Adrenal gland (tissue), 12 donors: ENCODE measurements around the gene TRAPPC6A. TPM values are rescaled to one million over a fixed set of nuclear protein-coding genes. Genes with fewer than 3 reads are reported as not detected.

ENCODE experiments used
- DNase-seq, 7 donors: peaks; one replicate each; pipeline ENCODE4 v3.0.0-alpha.2; 2019 to 2020
- H3K27ac ChIP-seq, 5 donors: fragments of 200-600 bp; sonication (generic) in 4 of 5; 1 replicate in 3 of 5; 2 replicates in 2 of 5; pipeline versions ENCODE4 v1.5.1 to v1.8.0; 2016 to 2020; ENCODE audit warnings: mild to moderate bottlenecking in 1 of 5
- H3K27me3 ChIP-seq: fragments of 200-600 bp; 2 replicates; pipeline ENCODE4 v1.8.0; 2021
- H3K36me3 ChIP-seq, 2 donors: fragments of 200-600 bp; replicated peaks in 1 of 2; 1 replicate in 1 of 2; 2 replicates in 1 of 2; pipeline versions ENCODE4 v1.5.1 to v1.8.0; 2018 to 2022
- H3K4me1 ChIP-seq, 2 donors: fragments of 200-600 bp; replicated peaks in 1 of 2; 1 replicate in 1 of 2; 2 replicates in 1 of 2; pipeline versions ENCODE4 v1.5.1 to v1.8.0; 2018 to 2021
- H3K4me3 ChIP-seq, 4 donors: fragments of 200-600 bp; sonication (generic) in 3 of 4; one replicate each; pipeline ENCODE4 v1.5.1; 2016 to 2018
- H3K9me3 ChIP-seq, 3 donors: fragments of 200-600 bp; sonication (generic) in 1 of 3; replicated peaks in 1 of 3; 1 replicate in 2 of 3; 2 replicates in 1 of 3; pipeline versions ENCODE4 v1.5.1 to v1.8.0; 2016 to 2021
- POLR2A ChIP-seq, 2 donors: fragments of 450-650 bp; IDR thresholded peaks; one replicate each; pipeline ENCODE4 v1.6.1; 2017; ENCODE audit warnings: antibody characterized with exemption in 2 of 2, mild to moderate bottlenecking in 2 of 2, moderate library complexity in 1 of 2
- WGBS, 4 donors: extraction: QIAGEN DNeasy Blood & Tissue Kit in 2 of 4; methylation state at CpG; one replicate each; pipeline versions ENCODE4 v1.1.5 to v1.1.7; 2013 to 2017; 5-methylcytosine and 5-hydroxymethylcytosine counted together
- intact Hi-C, 2 donors: fragments of 100-400 bp; cut with DNase I; formaldehyde crosslinking; loops; one replicate each; pipeline versions ENCODE4 v1.14.1 to v1.15.0; 2022 to 2023
- polyA plus RNA-seq, 3 donors: library from polyadenylated mRNA; stranded (reverse); fragments of 200-250 nt in 2 of 3; fragments of 350-450 nt in 1 of 3; fragmentation: Illumina TruSeq in 1 of 3; extraction: RNeasy Lipid Tissue Mini Kit (QIAGEN cat#74804) in 1 of 3; gene quantifications; one replicate each; pipeline ENCODE4 v1.2.3, GENCODE V29; 2013 to 2014
- total RNA-seq, 9 donors: library from RNA; depleted of rRNA in 4 of 9; stranded (reverse); fragments of >200 nt in 4 of 9; fragments of 120-200 nt in 1 of 9; fragmentation: NEBNext Ultra II Directional in 1 of 9; extraction: Animal tissue kit (Norgen Biotek cat#: 25700) in 1 of 9; gene quantifications; one replicate each; pipeline versions ENCODE4 v1.1.0 to v1.2.4, GENCODE V29; 2013 to 2023
- TF ChIP-seq, protein P1 (sequence below), 6 experiments: fragments of 450-650 bp in 4 of 6; fragments of 200-600 bp in 2 of 6; sonication (generic) in 1 of 6; IDR thresholded peaks; 1 replicate in 5 of 6; 2 replicates in 1 of 6; pipeline versions ENCODE4 v1.5.1 to v1.8.0; 2016 to 2021; ENCODE audit warnings: antibody characterized with exemption in 6 of 6, mild to moderate bottlenecking in 2 of 6, moderate library complexity in 1 of 6
- donor health status: healthy with polysubstance abuse.
- donor health status: Bipolar disorder and iron deficiency.
- donor health status: DM: yes; HTN: yes; CAD: no.
- donor health status: DM: no; HTN: no; CAD: no.
- donor health status: DM: no; HTN: no; CAD: no.
- donor health status: DM: yes; HTN: yes; CAD: no.

TRAPPC6A gene
- total and polyA plus RNA-seq, 12 donors: 5.1 to 71.4 (median 35.5) TPM

GRCh38 chr19:45125360-45125759, 52.7 kb downstream of the TRAPPC6A start:
- H3K27me3 ChIP-seq: no peaks in the 10 kb centered on the region
- H3K9me3 ChIP-seq: no peaks in the 10 kb centered on the region
- WGBS, 4 donors: 91 to 100% (median 93%) methylated on average over 2 to 9 of the region's 9 CpGs
- H3K4me3 ChIP-seq: no peak overlapping the region
- H3K36me3 ChIP-seq: no peaks in the 10 kb centered on the region
- DNase-seq: no peak
- intact Hi-C loops: loop anchor here in 1 of 2 donors (5.0 kb wide), 1 partner anchor 33 kb away; the partner anchor contains the start of gene PPP1R37
- peaks cover 0 to 41% of the 10 kb centered on the region in 2 donors for H3K4me1 ChIP-seq
- TF ChIP-seq, protein P1, sequence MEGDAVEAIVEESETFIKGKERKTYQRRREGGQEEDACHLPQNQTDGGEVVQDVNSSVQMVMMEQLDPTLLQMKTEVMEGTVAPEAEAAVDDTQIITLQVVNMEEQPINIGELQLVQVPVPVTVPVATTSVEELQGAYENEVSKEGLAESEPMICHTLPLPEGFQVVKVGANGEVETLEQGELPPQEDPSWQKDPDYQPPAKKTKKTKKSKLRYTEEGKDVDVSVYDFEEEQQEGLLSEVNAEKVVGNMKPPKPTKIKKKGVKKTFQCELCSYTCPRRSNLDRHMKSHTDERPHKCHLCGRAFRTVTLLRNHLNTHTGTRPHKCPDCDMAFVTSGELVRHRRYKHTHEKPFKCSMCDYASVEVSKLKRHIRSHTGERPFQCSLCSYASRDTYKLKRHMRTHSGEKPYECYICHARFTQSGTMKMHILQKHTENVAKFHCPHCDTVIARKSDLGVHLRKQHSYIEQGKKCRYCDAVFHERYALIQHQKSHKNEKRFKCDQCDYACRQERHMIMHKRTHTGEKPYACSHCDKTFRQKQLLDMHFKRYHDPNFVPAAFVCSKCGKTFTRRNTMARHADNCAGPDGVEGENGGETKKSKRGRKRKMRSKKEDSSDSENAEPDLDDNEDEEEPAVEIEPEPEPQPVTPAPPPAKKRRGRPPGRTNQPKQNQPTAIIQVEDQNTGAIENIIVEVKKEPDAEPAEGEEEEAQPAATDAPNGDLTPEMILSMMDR (IDR thresholded peaks at IDR 0.05): no peak
- TF ChIP-seq POLR2A (IDR thresholded peaks at IDR 0.05): no peak
- H3K27ac ChIP-seq: no peak overlapping the region

- no peaks in the 10 kb centered on the region for H3K27me3 ChIP-seq
- H3K4me1 ChIP-seq: peaks cover 7 to 40% of the 10 kb centered on the region in 2 donors
- no peaks in the 10 kb centered on the region for H3K36me3 ChIP-seq
- no peak for TF ChIP-seq POLR2A (IDR thresholded peaks at IDR 0.05)
- TF ChIP-seq, protein P1 (IDR thresholded peaks at IDR 0.05): no peak
- DNase-seq: no peak
- 82 to 89% (median 87%) methylated on average over 6 of the region's 6 CpGs for WGBS, 4 donors
- no peak overlapping the region for H3K27ac ChIP-seq
- no peaks in the 10 kb centered on the region for H3K9me3 ChIP-seq
- H3K4me3 ChIP-seq: no peak overlapping the region
- intact Hi-C loops: no loop called here
Measured at GRCh38 chr19:45124021-45124420, 54.0 kb downstream of the TRAPPC6A start.

DNA sequence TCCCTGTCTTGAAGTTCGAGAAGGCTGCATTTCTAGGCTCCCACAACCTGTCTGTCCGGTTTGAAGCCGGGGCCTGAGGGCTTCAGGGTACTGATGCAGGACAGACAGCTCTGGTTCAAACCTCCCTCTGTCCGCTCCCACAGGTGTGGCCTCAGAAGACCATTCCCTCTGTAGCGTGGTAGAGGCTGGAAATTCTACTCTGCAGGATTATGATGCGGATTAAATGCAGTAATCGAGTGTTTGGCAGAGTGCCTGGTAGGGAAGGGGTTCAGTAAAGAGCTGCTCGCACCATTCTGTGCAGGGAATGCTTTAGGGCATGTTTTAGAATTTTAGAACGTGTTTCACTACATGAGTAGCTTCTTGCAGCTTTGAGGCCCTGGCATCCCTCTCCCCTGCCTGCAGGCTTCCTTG, 54.6 kb downstream of the TRAPPC6A start:
- no peaks in the 10 kb centered on the region for H3K9me3 ChIP-seq
- H3K4me1 ChIP-seq: peaks cover 11 to 40% of the 10 kb centered on the region in 2 donors
- H3K36me3 ChIP-seq: no peaks in the 10 kb centered on the region
- DNase-seq: no peak
- H3K27ac ChIP-seq: peak overlapping the region in 1 of 5 donors; percentile 26
- 77 to 81% (median 77%) methylated on average over 6 to 9 of the region's 9 CpGs; no CpG with 5 or more reads in 1 of the 4 donors for WGBS, 4 donors
- no peak overlapping the region for H3K4me3 ChIP-seq
- TF ChIP-seq, protein P1 (IDR thresholded peaks at IDR 0.05): no peak
- no peak for TF ChIP-seq POLR2A (IDR thresholded peaks at IDR 0.05)
- intact Hi-C loops: no loop called here
- no peaks in the 10 kb centered on the region for H3K27me3 ChIP-seq

DNA sequence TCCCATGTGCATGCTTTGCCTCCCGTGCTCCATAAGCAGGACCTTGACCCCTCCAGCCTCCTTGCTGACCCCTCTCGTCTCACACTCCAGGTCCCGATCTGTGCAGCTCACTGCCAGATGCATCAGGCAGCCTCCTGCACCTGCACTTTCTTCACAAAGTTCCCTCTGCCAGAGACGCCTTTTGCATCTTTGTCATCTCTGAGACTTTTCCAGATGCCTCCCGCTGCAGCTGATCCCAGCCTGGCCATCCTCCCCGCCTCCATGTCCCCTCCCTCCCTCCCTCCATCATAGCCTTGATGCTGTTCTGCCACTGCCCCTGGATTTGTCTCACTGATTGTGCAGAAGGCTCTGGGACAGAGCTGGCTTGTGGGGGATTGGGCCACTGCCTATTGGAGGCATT, 55.2 kb downstream of the TRAPPC6A start:
- peaks cover 17 to 45% of the 10 kb centered on the region in 2 donors for H3K4me1 ChIP-seq

More for the DNA sequence above, 55.2 kb downstream of the TRAPPC6A start:
- no peaks in the 10 kb centered on the region for H3K9me3 ChIP-seq
- no peak overlapping the region for H3K4me3 ChIP-seq
- WGBS, 4 donors: 39 to 51% (median 42%) methylated on average over 6 of the region's 6 CpGs
- H3K27me3 ChIP-seq: no peaks in the 10 kb centered on the region
- TF ChIP-seq, protein P1 (IDR thresholded peaks at IDR 0.05): no peak
- no peak for TF ChIP-seq POLR2A (IDR thresholded peaks at IDR 0.05)
- no peak for DNase-seq
- intact Hi-C loops: no loop called here
- no peaks in the 10 kb centered on the region for H3K36me3 ChIP-seq
- H3K27ac ChIP-seq: peak overlapping the region in 1 of 5 donors; percentile 26
